Measurements from ENCODE around the gene UNC5B.

Gene UNC5B

DNA sequence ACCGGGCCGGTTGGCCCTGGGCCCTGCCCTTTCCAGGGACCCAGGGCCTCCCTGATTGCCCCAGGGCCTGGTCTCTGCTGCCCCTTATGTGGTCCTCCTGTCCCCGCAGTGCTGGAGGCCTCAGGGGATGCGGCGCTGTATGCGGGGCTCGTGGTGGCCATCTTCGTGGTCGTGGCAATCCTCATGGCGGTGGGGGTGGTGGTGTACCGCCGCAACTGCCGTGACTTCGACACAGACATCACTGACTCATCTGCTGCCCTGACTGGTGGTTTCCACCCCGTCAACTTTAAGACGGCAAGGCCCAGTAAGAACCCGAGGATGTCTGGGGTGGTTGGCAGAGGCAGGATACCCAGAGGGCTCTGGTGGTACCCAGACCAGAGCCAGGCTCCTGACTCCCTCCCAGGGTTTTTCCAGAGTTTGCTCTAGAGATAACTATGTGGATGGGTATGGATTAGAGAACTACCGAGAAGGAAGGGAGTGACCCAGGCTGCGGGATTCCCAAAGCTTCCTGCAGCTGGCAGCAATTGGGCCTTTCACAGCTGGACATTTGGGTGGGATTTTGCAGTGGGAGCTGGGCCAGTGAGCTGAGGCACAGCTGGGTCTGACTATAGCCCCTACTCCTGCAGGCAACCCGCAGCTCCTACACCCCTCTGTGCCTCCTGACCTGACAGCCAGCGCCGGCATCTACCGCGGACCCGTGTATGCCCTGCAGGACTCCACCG lies 78.6 kb downstream of the UNC5B start:
- H3K4me3 ChIP-seq (ENCODE audit: low read depth in 1 of 2, low read length in 2 of 2), result no peak overlapping the region
- no peak overlapping the region for H2AFZ ChIP-seq (ENCODE audit: low read depth, low read length)
- H3K79me2 ChIP-seq (ENCODE audit: insufficient read depth, low read length), result no peaks in the 10 kb centered on the region
- ATAC-seq (ENCODE audit: insufficient read depth, low read depth) (no peak), DNase-seq (no peak)
- no peaks in the 10 kb centered on the region for H3K36me3 ChIP-seq (ENCODE audit: insufficient read depth, low read length)
- no peaks in the 10 kb centered on the region for H3K4me1 ChIP-seq (ENCODE audit: insufficient read depth, low read length)
- H4K20me1 ChIP-seq (ENCODE audit: insufficient read depth, low read length), result peaks cover 6% of the 10 kb centered on the region
- H3K4me2 ChIP-seq (ENCODE audit: insufficient read depth, low read length), result no peak overlapping the region
- H3K27ac ChIP-seq (ENCODE audit: low read length), result no peak overlapping the region
- no peaks in the 10 kb centered on the region for H3K27me3 ChIP-seq (ENCODE audit: insufficient read depth, low read length, poor library complexity)
- H3K9me3 ChIP-seq (ENCODE audit: insufficient read depth, low read length, severe bottlenecking), result no peaks in the 10 kb centered on the region
- H3K9ac ChIP-seq (ENCODE audit: low read depth, low read length), result no peak overlapping the region
- TF ChIP-seq EZH2 (IDR thresholded peaks at IDR 0.05; ENCODE audit: borderline replicate concordance, low read depth, low read length, severe bottlenecking), result no peak
- TF ChIP-seq, protein P1, sequence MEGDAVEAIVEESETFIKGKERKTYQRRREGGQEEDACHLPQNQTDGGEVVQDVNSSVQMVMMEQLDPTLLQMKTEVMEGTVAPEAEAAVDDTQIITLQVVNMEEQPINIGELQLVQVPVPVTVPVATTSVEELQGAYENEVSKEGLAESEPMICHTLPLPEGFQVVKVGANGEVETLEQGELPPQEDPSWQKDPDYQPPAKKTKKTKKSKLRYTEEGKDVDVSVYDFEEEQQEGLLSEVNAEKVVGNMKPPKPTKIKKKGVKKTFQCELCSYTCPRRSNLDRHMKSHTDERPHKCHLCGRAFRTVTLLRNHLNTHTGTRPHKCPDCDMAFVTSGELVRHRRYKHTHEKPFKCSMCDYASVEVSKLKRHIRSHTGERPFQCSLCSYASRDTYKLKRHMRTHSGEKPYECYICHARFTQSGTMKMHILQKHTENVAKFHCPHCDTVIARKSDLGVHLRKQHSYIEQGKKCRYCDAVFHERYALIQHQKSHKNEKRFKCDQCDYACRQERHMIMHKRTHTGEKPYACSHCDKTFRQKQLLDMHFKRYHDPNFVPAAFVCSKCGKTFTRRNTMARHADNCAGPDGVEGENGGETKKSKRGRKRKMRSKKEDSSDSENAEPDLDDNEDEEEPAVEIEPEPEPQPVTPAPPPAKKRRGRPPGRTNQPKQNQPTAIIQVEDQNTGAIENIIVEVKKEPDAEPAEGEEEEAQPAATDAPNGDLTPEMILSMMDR (IDR thresholded peaks at IDR 0.05; ENCODE audit: borderline replicate concordance, extremely low read depth, low read length, poor library complexity, severe bottlenecking), result no peak

DNA sequence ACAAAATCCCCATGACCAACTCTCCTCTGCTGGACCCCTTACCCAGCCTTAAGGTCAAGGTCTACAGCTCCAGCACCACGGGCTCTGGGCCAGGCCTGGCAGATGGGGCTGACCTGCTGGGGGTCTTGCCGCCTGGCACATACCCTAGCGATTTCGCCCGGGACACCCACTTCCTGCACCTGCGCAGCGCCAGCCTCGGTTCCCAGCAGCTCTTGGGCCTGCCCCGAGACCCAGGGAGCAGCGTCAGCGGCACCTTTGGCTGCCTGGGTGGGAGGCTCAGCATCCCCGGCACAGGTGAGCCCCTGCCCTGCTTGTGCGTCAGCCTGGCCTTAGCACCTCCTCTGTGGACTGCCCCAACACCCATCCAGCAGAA lies 79.1 kb downstream of the UNC5B start:
- H3K27ac ChIP-seq (ENCODE audit: low read length), result no peak overlapping the region
- no peak overlapping the region for H3K9ac ChIP-seq (ENCODE audit: low read depth, low read length)
- H3K79me2 ChIP-seq (ENCODE audit: insufficient read depth, low read length), result no peaks in the 10 kb centered on the region
- no peak overlapping the region for H3K4me3 ChIP-seq (ENCODE audit: low read depth in 1 of 2, low read length in 2 of 2)
- no peak overlapping the region for H3K4me2 ChIP-seq (ENCODE audit: insufficient read depth, low read length)
- DNase-seq (no peak), ATAC-seq (ENCODE audit: insufficient read depth, low read depth) (no peak)
- H3K27me3 ChIP-seq (ENCODE audit: insufficient read depth, low read length, poor library complexity), result no peaks in the 10 kb centered on the region
- no peaks in the 10 kb centered on the region for H3K36me3 ChIP-seq (ENCODE audit: insufficient read depth, low read length)
- H4K20me1 ChIP-seq (ENCODE audit: insufficient read depth, low read length), result peaks cover 3% of the 10 kb centered on the region
- no peaks in the 10 kb centered on the region for H3K4me1 ChIP-seq (ENCODE audit: insufficient read depth, low read length)
- no peaks in the 10 kb centered on the region for H3K9me3 ChIP-seq (ENCODE audit: insufficient read depth, low read length, severe bottlenecking)
- TF ChIP-seq EZH2 (IDR thresholded peaks at IDR 0.05; ENCODE audit: borderline replicate concordance, low read depth, low read length, severe bottlenecking), result no peak
- TF ChIP-seq, protein P1 (IDR thresholded peaks at IDR 0.05; ENCODE audit: borderline replicate concordance, extremely low read depth, low read length, poor library complexity, severe bottlenecking), result no peak
- H2AFZ ChIP-seq (ENCODE audit: low read depth, low read length), result no peak overlapping the region

GRCh38 chr10:71292624-71293445 lies 80.5 kb downstream of the UNC5B start:
- DNase-seq, result no peak
- TF ChIP-seq EZH2 (IDR thresholded peaks at IDR 0.05; ENCODE audit: borderline replicate concordance, low read depth, low read length, severe bottlenecking), result no peak
- TF ChIP-seq, protein P1 (IDR thresholded peaks at IDR 0.05; ENCODE audit: borderline replicate concordance, extremely low read depth, low read length, poor library complexity, severe bottlenecking), result no peak
- Histone ChIP-seq H3K27ac (ENCODE audit: low read length) (no peak overlapping the region), H4K20me1 (ENCODE audit: insufficient read depth, low read length) (no peaks in the 10 kb centered on the region; the same call in none of the 2 replicates), H3K36me3 (ENCODE audit: insufficient read depth, low read length) (no peaks in the 10 kb centered on the region), H3K79me2 (ENCODE audit: insufficient read depth, low read length) (no peaks in the 10 kb centered on the region), H3K27me3 (ENCODE audit: insufficient read depth, low read length, poor library complexity) (no peaks in the 10 kb centered on the region), H3K9me3 (ENCODE audit: insufficient read depth, low read length, severe bottlenecking) (no peaks in the 10 kb centered on the region), H3K4me3 (ENCODE audit: low read depth in 1 of 2, low read length in 2 of 2) (no peak overlapping the region), H2AFZ (ENCODE audit: low read depth, low read length) (no peak overlapping the region), H3K4me1 (ENCODE audit: insufficient read depth, low read length) (no peaks in the 10 kb centered on the region), H3K9ac (ENCODE audit: low read depth, low read length) (no peak overlapping the region), H3K4me2 (ENCODE audit: insufficient read depth, low read length) (no peak overlapping the region)
- ATAC-seq (ENCODE audit: insufficient read depth, low read depth), result no peak
